AG10803 (cell line): ENCODE results near the gene ALDH9A1.
A peak's percentile ranks its signal among the peaks of the same experiment; 100 is the strongest.
"Not testable (repeated sequence)": the region's sequence is repeated elsewhere in the genome, so short reads cannot be mapped to it uniquely, and the experiment has no call there.

Experiments
- DNase-seq: peaks from one replicate; pipeline ENCODE4 v3.0.0; 2010; ENCODE audit warnings: low read depth
- H3K4me3 ChIP-seq: 2 replicates; pipeline ENCODE4 v1.5.1; 2011; ENCODE audit warnings: mild to moderate bottlenecking, low read length, control low read depth
- CTCF ChIP-seq: conservative IDR thresholded peaks from 2 replicates; pipeline ENCODE4 v1.5.1; 2011; ENCODE audit warnings: mild to moderate bottlenecking, low read length, control low read depth, inconsistent platforms

ALDH9A1 gene

GRCh38 chr1:165726841-165727240 lies 28.5 kb upstream of the ALDH9A1 start:
- DNase-seq: no peak
- TF ChIP-seq CTCF: no peak
- no peak overlapping the region for H3K4me3 ChIP-seq

GRCh38 chr1:165726169-165726568 lies 27.8 kb upstream of the ALDH9A1 start:
- H3K4me3 ChIP-seq: no peak overlapping the region
- TF ChIP-seq CTCF: no peak

GRCh38 chr1:165717918-165718515 lies 19.7 kb upstream of the ALDH9A1 start:
- no peak overlapping the region for H3K4me3 ChIP-seq
- DNase-seq: peak; percentile 70
- peak; percentile 89 for TF ChIP-seq CTCF

More at GRCh38 chr1:165726169-165726568, 27.8 kb upstream of the ALDH9A1 start:
- DNase-seq: no peak

GRCh38 chr1:165716265-165717051 lies 18.1 kb upstream of the ALDH9A1 start:
- not testable (repeated sequence) for H3K4me3 ChIP-seq, DNase-seq

GRCh38 chr1:165712764-165713163 lies 14.4 kb upstream of the ALDH9A1 start:
- H3K4me3 ChIP-seq: no peak overlapping the region
- TF ChIP-seq CTCF: no peak
- DNase-seq: no peak

- TF ChIP-seq CTCF: no peak
- no peak for DNase-seq
- no peak overlapping the region for H3K4me3 ChIP-seq
Observed at GRCh38 chr1:165707984-165708706, 9.8 kb upstream of the ALDH9A1 start.

- no peak for TF ChIP-seq CTCF
- H3K4me3 ChIP-seq: no peak overlapping the region
- DNase-seq: no peak
Observed at GRCh38 chr1:165703648-165704047, 5.3 kb upstream of the ALDH9A1 start.

- H3K4me3 ChIP-seq, DNase-seq: not testable (repeated sequence)
Observed at GRCh38 chr1:165701922-165702321, 3.6 kb upstream of the ALDH9A1 start.
